SHP77 treated with DMSO at 0.1 percent for 48 hours (cell line): Measurements from ENCODE around the gene PLB1.
A peak's percentile ranks its signal among the peaks of the same experiment; 100 is the strongest.

ENCODE experiments used
- DNase-seq: peaks from one replicate; lab custom pipeline; 2025; lab: John Stamatoyannopoulos, UW

The PLB1 gene

GRCh38 chr2:28627722-28628480 is 132.0 kb downstream of the PLB1 start:
- DNase-seq, result no peak

- DNase-seq, result no peak
Observed at GRCh38 chr2:28628506-28628905, 132.6 kb downstream of the PLB1 start.

GRCh38 chr2:28628987-28629386 is 133.1 kb downstream of the PLB1 start:
- no peak for DNase-seq

GRCh38 chr2:28629910-28630309 is 134.1 kb downstream of the PLB1 start:
- no peak for DNase-seq

- no peak for DNase-seq
Observed at GRCh38 chr2:28630341-28630740, 134.5 kb downstream of the PLB1 start.

GRCh38 chr2:28631514-28632206 is 135.8 kb downstream of the PLB1 start:
- no peak for DNase-seq

- no peak for DNase-seq
Observed at GRCh38 chr2:28632791-28633190, 136.9 kb downstream of the PLB1 start.

GRCh38 chr2:28633204-28633603 is 137.3 kb downstream of the PLB1 start:
- DNase-seq, result peak; percentile 66

- DNase-seq, result no peak
Observed at GRCh38 chr2:28633746-28634145, 137.9 kb downstream of the PLB1 start.

- DNase-seq, result no peak
Observed at GRCh38 chr2:28635191-28635611, 139.3 kb downstream of the PLB1 start.

- peak; percentile 79 for DNase-seq
Observed at GRCh38 chr2:28636491-28636890, 140.6 kb downstream of the PLB1 start.

- DNase-seq, result no peak
Observed at GRCh38 chr2:28637066-28638047, 141.5 kb downstream of the PLB1 start.

- DNase-seq, result no peak
Observed at GRCh38 chr2:28638102-28638501, 142.2 kb downstream of the PLB1 start.

- no peak for DNase-seq
Observed at GRCh38 chr2:28639092-28639691, 143.3 kb downstream of the PLB1 start.

GRCh38 chr2:28639836-28640235 is 144.0 kb downstream of the PLB1 start:
- peak; percentile 80 for DNase-seq

- no peak for DNase-seq
Observed at GRCh38 chr2:28640260-28640907, 144.5 kb downstream of the PLB1 start.

GRCh38 chr2:28640908-28641300 is 145.0 kb downstream of the PLB1 start:
- no peak for DNase-seq

GRCh38 chr2:28642796-28643195 is 146.9 kb downstream of the PLB1 start:
- no peak for DNase-seq

- no peak for DNase-seq
Observed at GRCh38 chr2:28643327-28643726, 147.5 kb downstream of the PLB1 start.

- DNase-seq, result no peak
Observed at GRCh38 chr2:28643911-28644334, 148.1 kb downstream of the PLB1 start.

GRCh38 chr2:28644760-28645159 is 148.9 kb downstream of the PLB1 start:
- DNase-seq, result no peak
